Measurements from ENCODE around the gene LZTS2. TPM values are rescaled to one million over a fixed set of nuclear protein-coding genes. Genes with fewer than 3 reads are reported as not detected.
A peak's percentile ranks its signal among the peaks of the same experiment; 100 is the strongest.

LZTS2 gene
- total and polyA plus RNA-seq, 10 of the 15 experiments (the other 5 are each of a cell fraction or from before 2014, with no cell fraction given): 0.08 to 13.4 (median 7.2) TPM

DNA sequence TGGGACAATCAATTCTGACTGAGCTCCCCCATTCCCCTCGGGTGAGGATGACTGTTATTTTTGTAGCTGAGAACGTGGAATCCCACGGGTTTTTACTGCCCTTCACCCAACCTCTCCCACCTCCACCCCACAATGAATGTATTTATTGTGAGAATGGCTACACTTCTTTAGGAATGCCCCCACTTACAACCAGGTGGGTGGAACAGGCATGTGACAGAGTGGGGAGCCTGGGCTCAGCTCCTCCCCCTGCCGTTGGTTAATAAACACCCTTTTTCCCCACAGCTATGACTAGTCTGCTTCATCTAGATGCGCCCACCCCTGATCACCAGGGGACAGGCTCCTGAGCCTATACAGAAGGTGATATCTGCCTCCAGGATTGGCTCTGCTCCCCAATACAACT is 14.3 kb upstream of the LZTS2 start (continued):
- TF ChIP-seq, protein P1, sequence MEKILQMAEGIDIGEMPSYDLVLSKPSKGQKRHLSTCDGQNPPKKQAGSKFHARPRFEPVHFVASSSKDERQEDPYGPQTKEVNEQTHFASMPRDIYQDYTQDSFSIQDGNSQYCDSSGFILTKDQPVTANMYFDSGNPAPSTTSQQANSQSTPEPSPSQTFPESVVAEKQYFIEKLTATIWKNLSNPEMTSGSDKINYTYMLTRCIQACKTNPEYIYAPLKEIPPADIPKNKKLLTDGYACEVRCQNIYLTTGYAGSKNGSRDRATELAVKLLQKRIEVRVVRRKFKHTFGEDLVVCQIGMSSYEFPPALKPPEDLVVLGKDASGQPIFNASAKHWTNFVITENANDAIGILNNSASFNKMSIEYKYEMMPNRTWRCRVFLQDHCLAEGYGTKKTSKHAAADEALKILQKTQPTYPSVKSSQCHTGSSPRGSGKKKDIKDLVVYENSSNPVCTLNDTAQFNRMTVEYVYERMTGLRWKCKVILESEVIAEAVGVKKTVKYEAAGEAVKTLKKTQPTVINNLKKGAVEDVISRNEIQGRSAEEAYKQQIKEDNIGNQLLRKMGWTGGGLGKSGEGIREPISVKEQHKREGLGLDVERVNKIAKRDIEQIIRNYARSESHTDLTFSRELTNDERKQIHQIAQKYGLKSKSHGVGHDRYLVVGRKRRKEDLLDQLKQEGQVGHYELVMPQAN (conservative IDR thresholded peaks at IDR 0.05): no peak
- TF ChIP-seq JUND (IDR thresholded peaks at IDR 0.05; ENCODE audit: low read depth, low read length) (no peak), MEF2B (IDR thresholded peaks at IDR 0.05; ENCODE audit: partially characterized antibody, poor library complexity, severe bottlenecking) (peak; percentile 37), SUPT20H (IDR thresholded peaks at IDR 0.05; ENCODE audit: borderline replicate concordance, control insufficient read depth, low read depth, low read length) (no peak)
- TF ChIP-seq, protein P2, sequence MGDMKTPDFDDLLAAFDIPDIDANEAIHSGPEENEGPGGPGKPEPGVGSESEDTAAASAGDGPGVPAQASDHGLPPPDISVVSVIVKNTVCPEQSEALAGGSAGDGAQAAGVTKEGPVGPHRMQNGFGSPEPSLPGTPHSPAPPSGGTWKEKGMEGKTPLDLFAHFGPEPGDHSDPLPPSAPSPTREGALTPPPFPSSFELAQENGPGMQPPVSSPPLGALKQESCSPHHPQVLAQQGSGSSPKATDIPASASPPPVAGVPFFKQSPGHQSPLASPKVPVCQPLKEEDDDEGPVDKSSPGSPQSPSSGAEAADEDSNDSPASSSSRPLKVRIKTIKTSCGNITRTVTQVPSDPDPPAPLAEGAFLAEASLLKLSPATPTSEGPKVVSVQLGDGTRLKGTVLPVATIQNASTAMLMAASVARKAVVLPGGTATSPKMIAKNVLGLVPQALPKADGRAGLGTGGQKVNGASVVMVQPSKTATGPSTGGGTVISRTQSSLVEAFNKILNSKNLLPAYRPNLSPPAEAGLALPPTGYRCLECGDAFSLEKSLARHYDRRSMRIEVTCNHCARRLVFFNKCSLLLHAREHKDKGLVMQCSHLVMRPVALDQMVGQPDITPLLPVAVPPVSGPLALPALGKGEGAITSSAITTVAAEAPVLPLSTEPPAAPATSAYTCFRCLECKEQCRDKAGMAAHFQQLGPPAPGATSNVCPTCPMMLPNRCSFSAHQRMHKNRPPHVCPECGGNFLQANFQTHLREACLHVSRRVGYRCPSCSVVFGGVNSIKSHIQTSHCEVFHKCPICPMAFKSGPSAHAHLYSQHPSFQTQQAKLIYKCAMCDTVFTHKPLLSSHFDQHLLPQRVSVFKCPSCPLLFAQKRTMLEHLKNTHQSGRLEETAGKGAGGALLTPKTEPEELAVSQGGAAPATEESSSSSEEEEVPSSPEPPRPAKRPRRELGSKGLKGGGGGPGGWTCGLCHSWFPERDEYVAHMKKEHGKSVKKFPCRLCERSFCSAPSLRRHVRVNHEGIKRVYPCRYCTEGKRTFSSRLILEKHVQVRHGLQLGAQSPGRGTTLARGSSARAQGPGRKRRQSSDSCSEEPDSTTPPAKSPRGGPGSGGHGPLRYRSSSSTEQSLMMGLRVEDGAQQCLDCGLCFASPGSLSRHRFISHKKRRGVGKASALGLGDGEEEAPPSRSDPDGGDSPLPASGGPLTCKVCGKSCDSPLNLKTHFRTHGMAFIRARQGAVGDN (IDR thresholded peaks at IDR 0.05): no peak

DNA sequence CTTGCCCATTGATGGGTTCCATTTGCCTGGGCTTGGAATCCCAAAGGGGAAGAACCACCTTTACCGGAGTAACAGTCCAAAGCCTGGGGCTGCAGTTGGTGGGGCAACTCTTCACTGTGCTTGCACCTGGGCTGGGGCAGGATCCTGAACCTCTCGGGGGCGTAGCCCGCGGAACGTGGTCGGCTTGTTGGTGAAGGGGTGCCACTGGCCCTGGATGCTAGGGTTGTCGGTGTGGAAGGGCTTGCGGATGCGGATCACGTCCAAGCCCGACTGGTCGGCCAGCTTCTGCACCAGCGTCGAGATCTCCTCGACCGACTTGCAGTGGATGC is 13.0 kb upstream of the LZTS2 start:
- peak overlapping the region; percentile 98 for H3K4me3 ChIP-seq
- H4K20me1 ChIP-seq (ENCODE audit: control insufficient read depth, insufficient read depth): no peaks in the 10 kb centered on the region
- H2AFZ ChIP-seq (ENCODE audit: control insufficient read depth, low read depth, low read length): peak overlapping the region; percentile 99
- no peak for ATAC-seq
- H3K79me2 ChIP-seq (ENCODE audit: control insufficient read depth, insufficient read depth, low read length): peaks cover 37% of the 10 kb centered on the region
- DNase-seq (ENCODE audit: low read depth, low spot score): no peak
- in situ Hi-C loops (cut with MboI): no loop called here
- SMC1A ChIA-PET (ENCODE audit: uncharacterized antibody, unreplicated experiment): interaction anchor here (1.2 kb wide), 1 partner anchor 11 kb away, joined by 5 read pairs; no protein-coding TSS in a partner anchor
- no peak for FAIRE-seq
- H3K4me2 ChIP-seq (ENCODE audit: control insufficient read depth, insufficient read depth): peak overlapping the region; percentile 100
- RAD21 ChIA-PET (ENCODE audit: unreplicated experiment): no interaction called here
- peaks cover 9 to 14% of the 10 kb centered on the region in 2 experiments; a peak in 3 of 4 replicates for H3K36me3 ChIP-seq (ENCODE audit: control insufficient read depth in 2 of 2, insufficient read depth in 2 of 2, low read length in 1 of 2)
- peak overlapping the region; percentile 86 for H3K9ac ChIP-seq (ENCODE audit: control insufficient read depth, insufficient read depth, low read length)
- CTCF ChIA-PET: interaction anchor here (0.6 to 5.5 kb wide), 6 partner anchors 10 to 417 kb away, joined by 3 to 42 read pairs (median 3); partner anchors contain the start of gene LZTS2
- no peaks in the 10 kb centered on the region for H3K9me3 ChIP-seq (replicated peaks; ENCODE audit: control insufficient read depth, insufficient read depth, low read length)
- 9% methylated on average over 17 of the region's 17 CpGs for WGBS (ENCODE audit: insufficient coverage, insufficient replicate concordance, low lambda C conversion rate, missing lambda C conversion rate)
- BruUV-seq (replicated peaks): TSS peak; percentile 84
- POLR2A ChIA-PET: interaction anchor here (2.8 kb wide), 1 partner anchor 11 kb away, joined by 23 read pairs; the partner anchor contains the start of gene LZTS2
- H3K27ac ChIP-seq (ENCODE audit: control insufficient read depth, insufficient read depth): no peak overlapping the region
- H3K4me1 ChIP-seq (ENCODE audit: control insufficient read depth, insufficient read depth, low read length): peaks cover 16% of the 10 kb centered on the region
- intact Hi-C loops (cut with micrococcal nuclease; ENCODE audit: unreplicated experiment): no loop called here
- no peaks in the 10 kb centered on the region for H3K27me3 ChIP-seq (replicated peaks in 1 of 2; ENCODE audit: control insufficient read depth in 2 of 2, insufficient read depth in 2 of 2, low read length in 1 of 2)
- no peak for TF ChIP-seq NFYA (IDR thresholded peaks at IDR 0.05; ENCODE audit: borderline replicate concordance, low read depth, low read length)
- TF ChIP-seq SREBF2 (IDR thresholded peaks at IDR 0.05; ENCODE audit: low read length): no peak
- TF ChIP-seq NRF1 (conservative IDR thresholded peaks at IDR 0.05; ENCODE audit: low read depth, low read length): no peak
- TF ChIP-seq, protein P3, sequence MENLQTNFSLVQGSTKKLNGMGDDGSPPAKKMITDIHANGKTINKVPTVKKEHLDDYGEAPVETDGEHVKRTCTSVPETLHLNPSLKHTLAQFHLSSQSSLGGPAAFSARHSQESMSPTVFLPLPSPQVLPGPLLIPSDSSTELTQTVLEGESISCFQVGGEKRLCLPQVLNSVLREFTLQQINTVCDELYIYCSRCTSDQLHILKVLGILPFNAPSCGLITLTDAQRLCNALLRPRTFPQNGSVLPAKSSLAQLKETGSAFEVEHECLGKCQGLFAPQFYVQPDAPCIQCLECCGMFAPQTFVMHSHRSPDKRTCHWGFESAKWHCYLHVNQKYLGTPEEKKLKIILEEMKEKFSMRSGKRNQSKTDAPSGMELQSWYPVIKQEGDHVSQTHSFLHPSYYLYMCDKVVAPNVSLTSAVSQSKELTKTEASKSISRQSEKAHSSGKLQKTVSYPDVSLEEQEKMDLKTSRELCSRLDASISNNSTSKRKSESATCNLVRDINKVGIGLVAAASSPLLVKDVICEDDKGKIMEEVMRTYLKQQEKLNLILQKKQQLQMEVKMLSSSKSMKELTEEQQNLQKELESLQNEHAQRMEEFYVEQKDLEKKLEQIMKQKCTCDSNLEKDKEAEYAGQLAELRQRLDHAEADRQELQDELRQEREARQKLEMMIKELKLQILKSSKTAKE (IDR thresholded peaks at IDR 0.05; ENCODE audit: low read depth, poor library complexity, severe bottlenecking): no peak
- TF ChIP-seq SRF (IDR thresholded peaks at IDR 0.05; ENCODE audit: low read depth in 2 of 2, low read length in 2 of 2): no peak
- TF ChIP-seq SIX5 (IDR thresholded peaks at IDR 0.05; ENCODE audit: low read depth, low read length, severe bottlenecking): no peak
- no peak for TF ChIP-seq ESRRA (IDR thresholded peaks at IDR 0.05; ENCODE audit: low read length)
- TF ChIP-seq HDGF (IDR thresholded peaks at IDR 0.05): 0 out of 2 replicates have a peak, but pooled peaks have one; percentile 27
